K562 treated with DMSO at 1 percent for 12 hours (cell line): ENCODE results near the gene ANKRD26. TPM values are rescaled to one million over a fixed set of nuclear protein-coding genes. Genes with fewer than 3 reads are reported as not detected.

Experiments used
- total RNA-seq: library from RNA; unstranded; fragments of 300-600 nt; gene quantifications from 2 replicates; pipeline ENCODE4 v1.2.3, GENCODE V29; 2022; ENCODE audit not compliant: insufficient read depth

Gene ANKRD26
- total RNA-seq: 1.8 and 5.7 TPM in 2 replicates

DNA sequence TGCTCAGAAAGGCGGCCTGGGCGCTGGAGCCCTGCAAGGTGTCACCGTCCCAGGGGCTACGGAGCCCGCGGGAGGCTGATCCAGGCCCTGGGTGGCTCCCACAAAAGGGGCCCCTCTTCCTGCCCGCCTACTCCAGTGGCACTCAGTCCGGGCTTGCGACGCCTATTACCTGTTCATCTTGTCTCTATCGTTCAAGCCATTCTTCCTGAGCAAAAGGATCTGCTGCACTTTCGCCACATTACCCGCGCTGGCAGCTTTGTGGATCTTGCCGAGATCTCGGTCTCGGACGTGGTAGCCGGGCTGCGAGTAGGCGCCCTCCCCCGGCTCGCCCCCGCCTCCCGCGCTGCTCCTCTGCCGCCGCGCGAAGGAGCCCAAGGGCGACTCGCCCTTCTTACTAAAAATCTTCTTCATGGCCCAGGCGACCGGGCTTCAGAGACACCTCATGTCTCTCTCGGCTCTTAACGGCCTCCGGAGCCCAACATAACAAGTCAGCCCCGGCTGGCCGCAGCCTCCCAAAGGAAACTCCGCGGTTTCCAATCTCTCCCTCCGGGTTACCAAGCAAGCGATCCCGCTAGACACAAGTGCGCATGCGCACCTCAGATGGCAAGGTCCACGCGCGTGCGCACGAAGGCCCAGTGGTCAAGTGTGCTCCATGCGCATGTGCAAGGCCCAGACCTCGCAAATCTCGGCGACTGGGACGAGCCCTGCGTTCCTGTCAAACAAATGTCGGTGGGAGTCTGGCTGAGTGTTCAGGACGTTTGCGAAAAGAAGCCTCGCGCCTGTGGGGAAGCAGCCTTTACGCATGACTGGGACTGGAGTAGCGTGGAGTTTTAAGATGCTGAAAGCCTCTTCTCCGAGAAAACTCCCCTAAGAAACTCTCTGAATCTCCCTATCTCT is at the start of gene ANKRD26:
Gene ANKRD26 (minus strand): TSS at position 579 of the 897 bp plus-strand sequence. CDS start 168 bp downstream, at position 411.

Other genes with a start within 250 kb of the ANKRD26 start
- 13.8 and 35.8 TPM in 2 replicates for gene ABI1, start 239.5 kb downstream of the ANKRD26 start, total RNA-seq
- gene YME1L1, start 53.9 kb upstream of the ANKRD26 start, total RNA-seq: 37.0 and 80.7 TPM in 2 replicates
- gene MASTL, start 54.9 kb upstream of the ANKRD26 start, total RNA-seq: 8.2 and 23.7 TPM in 2 replicates
- gene ACBD5, start 140.3 kb upstream of the ANKRD26 start, total RNA-seq: 2.8 and 9.1 TPM in 2 replicates